HL-60/S4 treated with retinoic acid at 250 ng/mL for 4 days and 3 days (cell line): ENCODE data around the gene SLC44A1.

ENCODE experiments used
- in situ Hi-C: fragments of 300-500 bp; cut with MboI; formaldehyde crosslinking; loops from 2 replicates; pipeline ENCODE4 v1.7.0; 2022; ENCODE audit warnings: low sequenced_read_pairs

SLC44A1 gene

DNA sequence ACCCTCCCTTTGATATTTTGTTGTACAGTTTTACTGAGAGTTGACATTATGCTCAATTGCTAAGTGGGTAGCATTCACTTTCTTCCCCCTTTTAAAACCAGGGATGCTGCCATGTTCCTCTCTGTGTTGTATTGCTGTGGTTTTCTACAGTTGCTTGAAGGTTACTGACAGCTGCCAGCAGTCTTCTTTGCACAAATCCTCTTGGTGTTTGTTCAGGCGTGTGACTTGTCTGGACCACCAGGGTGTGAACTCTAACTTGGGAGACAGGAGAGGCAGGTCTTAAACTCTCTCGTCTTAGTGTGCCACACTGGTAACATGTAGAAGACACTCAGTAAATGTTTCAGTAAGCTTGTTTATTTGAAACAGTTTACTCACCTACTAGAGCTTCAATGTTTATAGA lies 25.1 kb downstream of the SLC44A1 start:
- in situ Hi-C loops, result no loop called here

DNA sequence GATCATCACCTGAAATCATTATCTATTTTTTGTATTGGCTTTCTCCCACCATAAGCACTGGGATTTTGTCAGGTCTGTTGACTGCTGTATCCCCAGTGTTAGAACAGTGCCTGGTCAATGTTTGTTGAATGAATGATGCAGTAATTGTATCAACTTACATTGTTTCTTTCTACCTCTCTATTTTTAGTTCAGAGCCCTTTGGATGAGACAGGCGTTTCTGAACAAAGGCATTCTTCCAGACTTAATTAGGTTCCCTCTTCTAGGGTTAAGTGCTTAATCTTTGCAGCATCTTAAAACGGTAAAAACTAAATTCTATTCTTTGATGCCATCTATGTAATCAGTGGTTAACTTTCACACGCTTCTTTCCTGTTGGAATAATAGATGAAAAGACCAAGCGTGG lies 26.3 kb downstream of the SLC44A1 start:
- in situ Hi-C loops, result no loop called here

DNA sequence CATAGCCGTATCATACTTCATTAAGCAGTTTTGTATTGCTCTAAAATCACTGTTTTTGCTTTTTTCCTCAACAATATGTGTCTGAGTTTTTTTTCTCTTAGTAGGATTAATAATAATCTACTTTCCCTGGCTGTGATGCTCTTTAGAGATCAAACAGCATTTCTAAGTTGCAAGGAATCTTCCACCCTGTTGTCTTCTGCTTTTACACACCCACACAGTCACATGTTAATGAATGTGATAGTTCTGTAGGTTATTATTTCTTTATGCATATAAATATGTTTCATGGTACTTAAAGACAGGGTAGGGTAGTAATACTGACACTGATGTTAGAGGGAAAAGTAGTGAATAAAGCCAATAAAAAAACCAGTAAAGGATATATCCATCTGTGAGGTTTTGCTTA lies 29.3 kb downstream of the SLC44A1 start:
- in situ Hi-C loops, result no loop called here

DNA sequence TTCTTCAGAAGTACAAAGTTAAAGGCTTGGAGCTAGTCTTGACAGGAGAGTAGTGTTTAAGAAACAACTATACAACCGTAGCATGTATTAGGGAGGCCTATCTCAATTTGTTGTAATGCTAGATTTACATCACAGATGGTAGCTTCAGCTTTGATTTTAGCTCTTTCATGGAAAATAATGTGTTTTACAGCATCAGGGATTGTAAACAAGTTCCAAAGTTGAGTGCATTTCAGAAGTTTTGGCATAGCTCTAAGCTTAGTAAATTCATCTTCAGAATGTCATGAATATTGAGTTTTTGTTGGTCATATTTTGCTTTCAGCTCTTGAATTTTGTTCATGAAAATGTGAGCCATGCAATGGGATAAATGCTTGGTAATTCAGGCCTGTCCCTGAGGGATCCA lies 30.7 kb downstream of the SLC44A1 start:
- in situ Hi-C loops, result no loop called here

DNA sequence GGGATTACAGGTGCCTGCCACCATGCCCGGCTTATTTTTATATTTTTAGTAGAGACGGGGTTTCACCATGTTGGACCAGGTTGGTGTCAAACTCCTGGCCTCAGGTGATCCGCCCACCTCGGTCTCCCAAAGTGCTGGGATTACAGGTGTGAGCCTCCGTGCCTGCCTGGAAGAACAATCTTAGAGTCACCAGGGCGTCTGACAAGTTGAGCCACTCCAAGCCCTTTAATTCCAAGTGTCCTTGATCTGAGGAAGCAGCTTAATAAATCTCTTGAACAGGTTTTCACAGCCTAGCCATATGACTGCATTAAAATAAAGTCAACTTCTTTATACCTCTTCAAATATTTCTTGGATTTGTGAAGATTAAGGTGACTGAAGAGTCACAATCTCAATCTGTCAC lies 31.5 kb downstream of the SLC44A1 start:
- in situ Hi-C loops, result no loop called here

DNA sequence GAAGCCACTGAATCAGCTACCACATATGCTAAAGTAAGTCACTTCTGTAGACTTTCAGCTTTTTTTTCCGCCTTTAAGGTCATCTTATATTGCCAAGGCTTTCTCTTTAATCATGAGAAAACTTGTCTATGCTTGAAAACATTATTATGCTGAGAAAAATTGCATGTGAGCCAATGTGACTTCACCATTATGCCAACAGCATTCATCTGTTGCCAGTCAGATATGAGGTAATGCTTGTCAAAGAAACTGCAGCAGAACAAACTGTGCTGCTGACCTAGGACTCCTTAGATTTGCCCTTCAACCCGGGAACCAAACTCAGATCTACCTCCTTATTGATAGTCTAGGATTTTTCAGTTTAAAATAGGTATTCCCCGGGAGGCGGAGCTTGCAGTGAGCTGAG lies 34.3 kb downstream of the SLC44A1 start:
- in situ Hi-C loops, result no loop called here

DNA sequence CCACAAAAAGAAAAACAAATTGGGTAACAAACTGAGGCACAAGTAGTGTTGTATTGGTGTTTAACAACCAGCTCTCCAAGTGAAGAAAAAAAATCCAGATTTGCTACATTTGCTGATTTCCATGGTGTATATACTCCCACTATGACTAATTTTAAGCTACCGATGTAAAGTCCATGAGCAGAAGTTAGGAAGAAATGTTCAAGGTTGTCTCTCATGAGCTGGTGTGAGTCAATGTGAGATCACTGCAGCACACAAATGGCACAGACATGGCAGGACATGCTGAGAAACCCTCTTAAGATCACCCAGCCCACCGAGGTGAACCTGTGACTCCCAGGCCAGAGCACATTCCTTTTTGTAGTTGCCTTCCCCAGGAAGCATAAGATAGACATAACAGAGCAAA lies 36.2 kb downstream of the SLC44A1 start:
- in situ Hi-C loops, result no loop called here

DNA sequence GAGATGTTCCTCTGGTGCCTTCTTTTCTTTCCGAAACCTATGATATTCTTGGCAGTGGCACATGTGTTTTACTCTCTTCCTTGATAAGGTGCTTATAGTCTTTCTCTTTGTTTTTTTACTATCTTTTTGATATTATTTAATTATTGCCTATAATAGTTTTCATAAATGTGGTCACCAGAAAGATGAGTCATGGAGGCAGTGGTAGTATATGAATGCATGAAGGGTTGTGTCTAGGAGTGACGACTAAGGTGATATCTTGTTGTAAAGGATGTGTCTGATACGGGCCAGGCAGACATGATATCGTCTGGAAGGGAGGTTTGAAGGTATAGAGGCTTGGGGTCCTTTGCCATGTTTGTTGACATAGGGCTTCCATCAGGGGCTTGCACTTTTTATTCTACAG lies 36.8 kb downstream of the SLC44A1 start:
- in situ Hi-C loops, result no loop called here

DNA sequence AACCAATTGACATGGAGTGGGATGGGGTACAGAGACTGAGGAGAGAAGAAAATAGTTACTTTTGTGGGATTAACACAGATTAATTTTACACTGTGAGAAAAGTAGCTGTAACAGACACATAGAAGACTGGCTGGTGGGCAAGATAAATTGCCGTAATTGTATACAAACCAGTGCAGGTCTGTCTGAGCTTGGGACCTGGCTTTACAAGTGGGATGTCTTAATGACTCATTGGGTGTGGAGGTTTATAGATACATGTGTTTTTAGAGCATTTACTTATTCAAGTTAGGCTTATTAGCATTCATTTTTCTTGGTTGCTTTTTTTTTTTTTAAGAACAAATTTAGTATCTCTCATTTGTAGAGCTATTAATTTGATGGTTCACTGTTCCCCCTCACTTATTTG lies 37.5 kb downstream of the SLC44A1 start:
- in situ Hi-C loops, result no loop called here

DNA sequence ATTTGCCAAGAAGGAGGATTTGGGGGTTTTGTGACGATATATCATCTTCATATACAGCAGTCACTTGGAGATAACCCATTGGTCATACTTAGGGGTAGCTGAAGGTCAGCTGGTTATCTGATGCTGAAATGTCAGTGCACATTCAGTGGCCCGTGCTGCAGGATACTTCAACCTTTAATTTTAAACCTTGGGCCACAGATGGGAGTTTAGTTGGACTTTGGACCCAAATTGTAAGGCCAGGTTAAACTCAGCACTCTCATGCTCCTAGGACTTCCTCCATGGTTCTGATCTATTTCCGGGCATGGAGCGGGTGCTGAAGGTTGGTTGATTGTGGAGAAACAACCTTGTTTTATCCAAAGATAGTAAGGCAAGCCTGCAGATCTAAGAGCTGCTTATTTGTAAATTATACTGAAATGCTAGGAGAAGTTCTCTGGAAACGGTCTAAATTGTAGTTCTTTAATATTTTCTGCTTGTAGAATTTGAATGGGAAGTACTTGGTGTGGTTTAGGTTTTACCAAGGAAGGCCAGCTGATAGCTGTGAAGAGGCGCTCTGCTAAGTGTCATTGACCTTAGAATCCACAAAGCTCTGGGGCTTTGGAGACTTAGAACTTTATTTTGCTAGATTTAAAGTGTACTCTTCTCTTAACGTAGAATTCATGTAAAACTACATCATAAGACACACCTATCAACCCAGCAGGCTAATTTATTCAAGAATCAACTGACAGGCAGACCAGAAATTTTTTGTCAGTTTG lies 38.6 kb downstream of the SLC44A1 start:
- in situ Hi-C loops, result no loop called here

DNA sequence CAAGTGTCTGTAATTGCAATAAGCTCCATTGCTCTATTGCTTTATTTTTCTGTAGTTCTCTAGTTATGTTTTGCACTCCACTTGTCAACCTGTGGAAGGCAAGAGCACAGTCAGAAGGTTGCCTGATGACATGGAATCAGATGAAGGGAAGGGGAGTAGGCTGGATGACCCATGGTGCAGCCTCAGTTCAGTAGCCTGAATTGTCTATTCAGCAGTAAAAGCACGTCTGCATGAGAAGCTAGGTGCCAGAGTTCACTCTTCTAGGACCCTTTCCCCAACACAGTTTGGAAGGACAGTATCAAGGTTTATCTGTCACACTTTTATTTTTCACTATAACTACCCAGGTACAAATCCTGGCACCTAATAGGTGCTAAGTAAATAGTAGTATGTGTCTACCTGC lies 39.3 kb downstream of the SLC44A1 start:
- in situ Hi-C loops, result no loop called here

DNA sequence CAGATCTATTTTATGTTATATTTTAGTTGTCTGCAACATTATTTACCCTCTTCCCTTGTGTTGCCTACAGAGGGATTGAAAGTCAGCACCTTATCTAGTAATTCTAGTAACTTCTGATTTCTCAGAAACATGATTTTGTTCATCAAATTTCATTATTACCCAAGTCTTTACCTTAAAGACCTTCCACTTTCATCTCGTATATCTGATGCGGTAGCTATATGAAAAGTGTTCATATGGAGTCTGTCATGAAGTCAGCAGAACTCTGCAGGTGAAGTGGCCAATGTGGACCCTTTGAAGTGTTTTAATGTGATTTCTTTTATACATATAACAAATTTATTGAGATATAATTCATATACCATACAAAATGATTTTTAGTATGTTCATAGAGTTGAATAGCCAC lies 40.0 kb downstream of the SLC44A1 start:
- in situ Hi-C loops, result no loop called here

DNA sequence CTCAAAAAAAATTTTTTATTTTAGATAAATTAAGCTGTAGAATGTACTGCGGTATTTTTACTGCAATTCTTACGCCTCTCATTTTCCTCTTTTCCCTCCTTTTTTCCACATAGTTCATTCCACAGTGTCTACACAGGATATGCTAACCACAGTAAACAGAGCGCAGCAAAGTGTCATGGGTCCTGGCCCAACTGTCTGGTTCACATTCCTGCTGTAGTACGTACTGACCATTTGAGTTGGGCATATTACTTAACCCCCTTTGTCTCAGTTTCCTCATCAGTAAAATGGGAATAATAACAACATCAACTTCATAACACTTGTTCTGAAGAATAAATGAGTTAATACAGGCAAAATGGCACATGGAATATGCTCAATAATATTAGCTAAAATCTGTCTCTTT lies 41.6 kb downstream of the SLC44A1 start:
- in situ Hi-C loops, result no loop called here

DNA sequence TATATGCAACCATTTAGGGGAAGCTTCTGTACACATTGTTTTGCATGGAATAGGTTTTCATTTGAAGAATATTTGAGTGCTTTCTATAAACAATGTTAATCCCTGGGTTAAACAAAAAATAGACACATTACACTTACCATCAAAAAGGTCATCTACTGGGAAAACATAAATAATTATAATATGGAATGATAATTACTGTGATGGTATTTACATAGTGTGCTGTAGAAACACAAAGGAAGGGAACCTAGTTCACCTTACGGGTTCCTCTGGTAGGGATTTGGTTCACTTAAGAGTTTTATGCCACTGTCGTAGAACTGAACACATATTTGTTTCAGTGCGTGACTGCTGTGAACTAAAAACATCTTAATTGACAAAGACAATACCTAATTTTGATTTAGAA lies 44.9 kb downstream of the SLC44A1 start:
- in situ Hi-C loops, result no loop called here

DNA sequence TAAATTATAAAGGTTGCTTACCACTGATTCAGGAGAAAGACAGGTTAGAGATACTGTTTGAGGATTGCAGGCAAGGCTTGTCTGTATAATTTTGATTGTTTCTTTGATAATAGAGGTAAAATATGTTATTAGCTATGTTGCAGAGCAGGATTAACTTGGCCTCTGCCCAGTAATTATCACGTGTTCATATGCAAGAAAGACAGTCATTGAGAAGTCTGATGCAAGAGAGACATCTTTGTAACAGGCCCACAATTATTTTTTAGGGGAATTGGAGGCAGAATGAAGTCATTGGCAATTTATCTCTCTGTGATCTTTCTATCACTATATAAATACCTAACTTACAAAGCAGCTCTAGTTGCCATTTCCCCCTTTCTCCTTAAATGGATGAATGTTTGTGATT lies 46.0 kb downstream of the SLC44A1 start:
- in situ Hi-C loops, result no loop called here

DNA sequence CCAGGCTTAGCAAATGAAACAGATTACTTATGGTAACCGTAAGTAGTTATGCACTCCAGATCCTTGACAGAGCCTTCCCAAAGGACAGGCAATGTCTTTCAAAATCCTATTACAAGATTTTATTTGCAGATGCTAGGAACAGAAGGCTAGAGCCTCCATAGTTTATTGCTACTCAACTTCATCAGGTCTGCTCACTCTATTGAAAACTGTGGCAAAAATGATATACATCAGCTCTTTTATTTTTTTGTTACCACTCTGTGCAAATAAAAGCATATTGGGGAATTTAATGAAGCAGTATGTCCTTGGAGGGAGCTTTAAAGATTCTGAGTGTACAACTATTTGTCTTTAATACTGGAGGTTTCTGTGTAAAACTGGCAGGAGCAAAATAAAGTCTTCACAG lies 46.5 kb downstream of the SLC44A1 start:
- in situ Hi-C loops, result no loop called here

DNA sequence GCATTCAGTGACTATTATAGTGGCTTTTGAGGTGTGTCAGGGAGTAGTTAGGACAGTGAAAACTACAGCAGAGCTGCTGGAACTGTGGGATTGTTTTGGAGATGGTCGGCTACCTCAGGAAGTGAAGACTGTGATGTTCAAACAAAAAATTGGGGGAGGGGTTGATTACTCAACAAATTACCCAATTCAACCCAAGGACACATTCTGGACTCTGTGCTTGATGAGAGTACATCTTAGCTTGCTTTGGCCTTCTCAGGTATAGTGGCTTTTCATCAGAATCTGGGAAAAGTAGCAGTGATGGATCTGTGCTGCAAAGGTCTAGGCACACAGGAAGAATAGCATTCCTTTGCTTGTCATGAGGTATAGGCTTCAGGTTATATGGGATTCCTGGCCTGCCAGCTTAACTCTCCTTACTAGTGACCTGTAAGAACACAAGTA lies 47.0 kb downstream of the SLC44A1 start:
- in situ Hi-C loops, result no loop called here

DNA sequence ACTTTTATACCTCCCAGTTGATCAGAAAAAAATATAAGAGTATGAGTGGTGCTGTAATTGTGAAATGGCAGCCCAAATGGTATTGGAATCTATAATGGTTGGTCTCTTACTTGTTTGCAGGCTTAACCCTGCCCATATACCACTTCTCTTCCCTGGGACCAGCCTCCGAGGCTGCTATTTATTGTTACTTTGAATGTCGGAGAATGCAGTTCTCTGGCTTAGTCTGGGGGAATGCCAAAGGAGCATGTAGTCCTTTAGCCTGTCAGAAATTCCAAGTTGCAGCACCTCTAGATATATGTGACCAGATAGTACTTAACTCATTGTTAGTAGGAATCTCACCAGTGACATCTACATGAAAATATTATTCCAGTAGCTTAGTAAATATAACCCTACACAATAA lies 47.5 kb downstream of the SLC44A1 start:
- in situ Hi-C loops, result no loop called here

DNA sequence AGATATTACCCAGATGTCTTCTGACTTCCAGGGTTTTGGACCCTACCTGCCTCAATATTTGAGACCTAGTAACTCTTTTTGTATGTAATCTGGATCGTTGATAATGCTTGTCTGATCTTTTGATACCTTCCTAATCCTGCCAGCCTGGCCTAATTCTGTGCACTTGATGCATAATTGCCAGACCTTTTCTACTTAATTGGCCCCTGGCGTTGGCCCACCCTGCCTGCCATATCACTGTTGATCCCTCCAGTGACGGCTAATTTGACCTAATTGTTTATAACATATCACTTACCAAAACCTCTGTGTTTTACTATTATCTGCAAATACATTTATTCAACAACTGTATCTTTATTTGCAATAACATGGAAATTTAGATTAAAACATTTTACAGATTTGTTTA lies 49.0 kb downstream of the SLC44A1 start:
- in situ Hi-C loops, result no loop called here

DNA sequence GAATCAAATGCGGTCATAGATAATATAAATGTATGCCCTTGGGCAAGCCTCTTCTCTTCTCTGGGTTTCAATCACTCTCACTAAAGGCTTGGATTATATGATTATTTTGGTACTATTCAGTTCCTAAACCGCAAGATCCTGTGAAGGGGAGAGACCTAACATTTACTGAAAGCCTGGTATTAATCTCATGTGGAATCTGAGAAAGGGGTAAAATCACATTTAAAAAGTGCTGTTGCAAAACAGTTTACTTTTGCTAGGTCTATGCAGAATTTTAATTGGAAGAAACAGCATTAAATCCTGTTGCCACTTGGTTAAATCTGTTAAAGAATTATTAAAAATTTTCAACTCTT lies 50.7 kb downstream of the SLC44A1 start:
- in situ Hi-C loops, result no loop called here

DNA sequence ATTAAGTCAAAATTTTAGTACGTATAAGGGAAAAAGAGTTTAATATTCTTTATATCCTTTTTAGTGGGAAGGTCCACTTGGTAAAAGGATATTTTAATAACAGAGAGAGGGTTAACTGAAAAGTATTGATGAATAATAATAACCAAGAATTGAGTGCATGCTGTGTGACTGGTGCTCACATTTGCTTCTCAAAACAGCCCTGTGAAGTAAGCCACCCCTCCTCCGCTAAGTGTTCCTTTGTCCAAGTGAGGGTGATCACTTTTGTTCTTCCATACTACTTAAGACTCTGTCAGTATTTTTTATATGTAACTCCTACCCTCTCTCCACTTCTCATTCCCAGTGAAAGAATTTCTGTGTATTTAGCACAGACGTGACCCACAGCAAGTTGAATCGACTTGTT lies 51.5 kb downstream of the SLC44A1 start:
- in situ Hi-C loops, result no loop called here

DNA sequence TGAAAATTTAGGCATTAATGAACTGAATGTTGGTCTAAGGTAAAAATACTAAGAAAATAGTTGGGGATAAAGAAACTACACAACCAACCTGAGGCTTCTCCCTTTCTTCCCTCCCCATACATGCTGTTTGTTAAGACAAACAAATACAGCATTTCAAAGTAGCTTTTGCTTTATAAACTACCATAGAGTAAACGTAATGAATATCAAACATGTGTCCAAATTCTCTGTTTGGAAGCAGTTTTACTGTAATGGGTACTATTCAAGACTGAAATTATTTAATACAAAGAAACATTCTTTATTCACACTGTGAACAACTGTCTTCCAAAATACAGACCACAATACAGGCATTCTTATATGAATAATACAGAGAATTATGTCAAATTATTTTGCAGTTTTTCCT lies 52.0 kb downstream of the SLC44A1 start:
- in situ Hi-C loops, result no loop called here

DNA sequence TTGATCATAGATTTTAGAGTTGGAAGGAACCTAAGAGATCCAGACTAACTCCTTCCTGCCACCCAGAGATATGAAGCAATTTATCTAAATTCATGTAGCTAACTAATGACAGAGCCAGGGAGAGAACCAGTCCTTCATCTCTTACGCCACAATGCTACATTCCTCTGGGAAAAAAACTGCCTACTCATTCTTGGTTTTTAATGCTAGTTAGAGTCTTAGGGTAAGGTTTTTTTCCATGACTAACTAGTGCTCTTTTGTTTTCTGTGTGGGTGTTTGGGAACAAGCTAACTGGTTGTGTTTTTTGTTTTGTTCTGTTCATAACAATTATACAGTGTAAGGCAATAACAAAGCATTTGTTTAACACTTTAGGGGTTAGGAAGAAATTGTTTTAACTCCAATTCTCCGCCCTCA lies 52.4 kb downstream of the SLC44A1 start:
- in situ Hi-C loops, result no loop called here
